Uterus (tissue), 2 donors: ENCODE data around the gene HECTD1.

Source experiments
- CTCF ChIP-seq, 4 experiments: fragments of 200-600 bp in 2 of 4; fragments of 450-650 bp in 2 of 4; sonication (generic) in 2 of 4; IDR thresholded peaks; one replicate each; pipeline ENCODE4 v1.5.1; 2016 to 2019; ENCODE audit warnings: antibody characterized with exemption in 4 of 4, mild to moderate bottlenecking in 2 of 4, moderate library complexity in 1 of 4
- POLR2A ChIP-seq, 2 donors: fragments of 450-650 bp; IDR thresholded peaks; one replicate each; pipeline ENCODE4 v1.6.1; 2016; ENCODE audit warnings: antibody characterized with exemption in 2 of 2, mild to moderate bottlenecking in 1 of 2, moderate library complexity in 1 of 2

GRCh38 chr14:31051511-31051910 lies 156.1 kb downstream of the HECTD1 start:
- no peak for TF ChIP-seq CTCF (IDR thresholded peaks at IDR 0.05)
- no peak for TF ChIP-seq POLR2A (IDR thresholded peaks at IDR 0.05)
